GM06990 (cell line): ENCODE data around the gene DESI1.
"Not testable (repeated sequence)": the region's sequence is repeated elsewhere in the genome, so short reads cannot be mapped to it uniquely, and the experiment has no call there.

Source experiments
- DNase-seq: peaks from one replicate; pipeline ENCODE4 v3.0.0-alpha.2; 2011; ENCODE audit not compliant: insufficient read length; ENCODE audit errors: extremely low read depth
- H3K27me3 ChIP-seq: replicated peaks from 2 replicates; pipeline ENCODE4 v1.6.0; 2011; ENCODE audit warnings: low read length; ENCODE audit not compliant: control insufficient read depth, insufficient read depth
- H3K36me3 ChIP-seq: 2 replicates; pipeline ENCODE4 v1.5.1; 2011; ENCODE audit warnings: low read length; ENCODE audit not compliant: control insufficient read depth, insufficient read depth
- H3K4me3 ChIP-seq: replicated peaks from 2 replicates; pipeline ENCODE4 v1.5.1; 2011; ENCODE audit warnings: low read depth, mild to moderate bottlenecking, control low read depth, low read length
- CTCF ChIP-seq: IDR thresholded peaks from 2 replicates; pipeline ENCODE4 v1.5.1; 2011; ENCODE audit warnings: low read length, control low read depth, mild to moderate bottlenecking, inconsistent platforms; ENCODE audit not compliant: insufficient read depth, poor library complexity, severe bottlenecking

The DESI1 gene

GRCh38 chr22:41561788-41562187 lies 59.1 kb downstream of the DESI1 start:
- Histone ChIP-seq H3K27me3 (no peaks in the 10 kb centered on the region; the same call in 1 of the 2 replicates), H3K4me3 (no peak overlapping the region), H3K36me3 (no peaks in the 10 kb centered on the region)
- TF ChIP-seq CTCF = no peak
- DNase-seq = no peak

- H3K36me3 ChIP-seq = no peaks in the 10 kb centered on the region
- no peaks in the 10 kb centered on the region; the same call in 1 of the 2 replicates for H3K27me3 ChIP-seq
- no peak for TF ChIP-seq CTCF
- DNase-seq = no peak
- no peak overlapping the region for H3K4me3 ChIP-seq
Measured at GRCh38 chr22:41561335-41561734, 59.5 kb downstream of the DESI1 start.

GRCh38 chr22:41560095-41560471 lies 60.8 kb downstream of the DESI1 start:
- TF ChIP-seq CTCF = no peak
- no peak for DNase-seq
- H3K27me3 ChIP-seq = no peaks in the 10 kb centered on the region; the same call in 1 of the 2 replicates
- no peaks in the 10 kb centered on the region for H3K36me3 ChIP-seq
- H3K4me3 ChIP-seq = no peak overlapping the region

GRCh38 chr22:41558241-41558630 lies 62.6 kb downstream of the DESI1 start:
- H3K27me3 ChIP-seq, H3K4me3 ChIP-seq, DNase-seq, H3K36me3 ChIP-seq: not testable (repeated sequence)

GRCh38 chr22:41557401-41558240 lies 63.2 kb downstream of the DESI1 start:
- no peak for DNase-seq
- H3K36me3 ChIP-seq = no peaks in the 10 kb centered on the region
- H3K27me3 ChIP-seq = no peaks in the 10 kb centered on the region; the same call in 1 of the 2 replicates
- no peak overlapping the region for H3K4me3 ChIP-seq
- TF ChIP-seq CTCF = no peak

GRCh38 chr22:41556561-41556960 lies 64.3 kb downstream of the DESI1 start:
- no peak overlapping the region for H3K4me3 ChIP-seq
- H3K36me3 ChIP-seq = no peaks in the 10 kb centered on the region
- DNase-seq = no peak
- no peak for TF ChIP-seq CTCF
- H3K27me3 ChIP-seq = peaks cover 1% of the 10 kb centered on the region
